ENCODE results near the gene DNAH9. TPM values are rescaled to one million over a fixed set of nuclear protein-coding genes. Genes with fewer than 3 reads are reported as not detected.
"Not testable (repeated sequence)": the region's sequence is repeated elsewhere in the genome, so short reads cannot be mapped to it uniquely, and the experiment has no call there.

The DNAH9 gene
- total RNA-seq, 1 donor from 2014 or later: not detected

GRCh38 chr17:11972741-11973140 lies 374.5 kb downstream of the DNAH9 start:
- intact Hi-C loops (cut with micrococcal nuclease): not testable (repeated sequence)

GRCh38 chr17:11979795-11980194 lies 381.5 kb downstream of the DNAH9 start:
- intact Hi-C loops (cut with micrococcal nuclease): no loop called here

GRCh38 chr17:11980813-11981212 lies 382.5 kb downstream of the DNAH9 start:
- intact Hi-C loops (cut with micrococcal nuclease): no loop called here

- intact Hi-C loops (cut with micrococcal nuclease): no loop called here
These were observed 383.6 kb downstream of the DNAH9 start for GRCh38 chr17:11981862-11982261.

GRCh38 chr17:11986179-11986941 lies 388.1 kb downstream of the DNAH9 start:
- intact Hi-C loops (cut with micrococcal nuclease): no loop called here

GRCh38 chr17:11986942-11987329 lies 388.7 kb downstream of the DNAH9 start:
- intact Hi-C loops (cut with micrococcal nuclease): no loop called here

GRCh38 chr17:11990363-11990983 lies 392.2 kb downstream of the DNAH9 start:
- intact Hi-C loops (cut with micrococcal nuclease): no loop called here

- intact Hi-C loops (cut with micrococcal nuclease): no loop called here
These were observed 393.2 kb downstream of the DNAH9 start for GRCh38 chr17:11991461-11991860.

- intact Hi-C loops (cut with micrococcal nuclease): loop anchor here (1.0 kb wide), 2 partner anchors 24 to 1022 kb away; partner anchors contain the start of genes ELAC2 and MAP2K4
These were observed 398.5 kb downstream of the DNAH9 start for GRCh38 chr17:11996722-11997146.

- intact Hi-C loops (cut with micrococcal nuclease): loop anchor here (1.0 kb wide), 2 partner anchors 23 to 1021 kb away; partner anchors contain the start of genes ELAC2 and MAP2K4
These were observed 399.1 kb downstream of the DNAH9 start, which contains the start of gene ZNF18 for GRCh38 chr17:11997147-11997971. Gene ZNF18, minus strand, starts transcription at chr17:11997475. Its CDS starts 4,646 bp downstream, at chr17:11992829.

- intact Hi-C loops (cut with micrococcal nuclease): loop anchor here (1.0 kb wide), 2 partner anchors 22 to 1020 kb away; partner anchors contain the start of genes ELAC2 and MAP2K4
These were observed 399.6 kb downstream of the DNAH9 start for GRCh38 chr17:11997972-11998233.

GRCh38 chr17:11999696-12000095 lies 401.4 kb downstream of the DNAH9 start:
- intact Hi-C loops (cut with micrococcal nuclease): no loop called here

- intact Hi-C loops (cut with micrococcal nuclease): no loop called here
These were observed 409.2 kb downstream of the DNAH9 start for GRCh38 chr17:12007466-12007865.

Measured in T-helper 2 cell treated with Interferon-gamma antibody and Interleukin-4, amounts not matched to agents 100 ng/mL and 5 ng/mL, for 36 hours (primary cell).